ENCODE data around the gene PRODH2. TPM values are rescaled to one million over a fixed set of nuclear protein-coding genes. Genes with fewer than 3 reads are reported as not detected.

PRODH2 gene
- polyA plus RNA-seq (2013, experiment 1 of 2; ENCODE audit: insufficient read length), result not detected
- 0.14 TPM for polyA plus RNA-seq (2013, experiment 2 of 2; ENCODE audit: insufficient read length)

- no peak for DNase-seq
These were observed at the start of gene PRODH2 for GRCh38 chr19:35812220-35813042. Gene PRODH2, minus strand, starts transcription at chr19:35812845. Its CDS starts 40 bp downstream, at chr19:35812805.

GRCh38 chr19:35861640-35862160 is 49.1 kb upstream of the PRODH2 start:
- DNase-seq, result no peak

DNA sequence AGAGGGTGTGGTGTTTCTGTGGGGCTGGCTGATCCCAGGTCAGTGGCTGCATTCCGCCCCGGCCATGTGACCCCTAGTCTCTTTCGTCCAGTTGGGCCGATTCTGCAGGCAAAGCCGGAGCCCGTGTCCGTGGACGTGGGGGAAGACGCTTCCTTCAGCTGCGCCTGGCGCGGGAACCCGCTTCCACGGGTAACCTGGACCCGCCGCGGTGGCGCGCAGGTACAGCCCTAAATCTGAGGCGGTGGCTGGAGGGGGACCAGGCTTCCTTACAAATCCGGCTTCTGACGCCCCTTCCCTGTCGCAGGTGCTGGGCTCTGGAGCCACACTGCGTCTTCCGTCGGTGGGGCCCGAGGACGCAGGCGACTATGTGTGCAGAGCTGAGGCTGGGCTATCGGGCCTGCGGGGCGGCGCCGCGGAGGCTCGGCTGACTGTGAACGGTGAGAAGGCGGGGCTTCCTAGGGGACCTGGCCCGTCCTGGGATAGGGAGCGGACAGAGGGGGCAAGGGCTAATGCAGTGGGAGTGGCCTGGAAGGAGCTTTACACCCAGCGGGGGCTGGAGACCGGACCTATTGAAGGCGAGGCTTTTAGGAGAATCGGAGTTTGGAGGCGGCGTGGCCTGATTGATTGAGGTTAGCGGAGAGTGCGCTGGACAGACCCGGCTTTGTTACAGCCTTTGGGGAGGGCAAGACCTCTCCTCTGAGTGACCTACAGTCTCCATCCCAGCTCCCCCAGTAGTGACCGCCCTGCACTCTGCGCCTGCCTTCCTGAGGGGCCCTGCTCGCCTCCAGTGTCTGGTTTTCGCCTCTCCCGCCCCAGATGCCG is 48.4 kb upstream of the PRODH2 start:
- no peak for DNase-seq

- no peak for DNase-seq
These were observed 47.8 kb upstream of the PRODH2 start for GRCh38 chr19:35860436-35860817.

GRCh38 chr19:35859414-35859813 is 46.8 kb upstream of the PRODH2 start:
- DNase-seq, result no peak

DNA sequence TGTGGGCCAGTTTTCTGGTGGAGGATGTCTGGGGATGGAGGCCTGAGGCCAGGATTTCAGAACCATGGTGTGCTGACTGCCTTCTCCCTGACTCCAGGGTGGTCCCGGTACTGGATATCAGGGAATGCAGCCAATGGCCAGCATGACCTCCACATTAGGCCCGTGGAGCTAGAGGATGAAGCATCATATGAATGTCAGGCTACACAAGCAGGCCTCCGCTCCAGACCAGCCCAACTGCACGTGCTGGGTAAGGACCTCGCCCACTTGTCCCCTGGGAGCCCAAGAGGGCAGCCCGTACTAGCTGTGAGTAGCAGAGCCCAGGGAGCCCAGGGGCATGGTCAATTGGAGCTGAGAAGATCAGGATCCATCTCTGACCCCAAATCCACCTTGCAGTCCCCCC is 45.7 kb upstream of the PRODH2 start:
- DNase-seq, result no peak

GRCh38 chr19:35856546-35857149 is 44.0 kb upstream of the PRODH2 start, which contains the start of gene KIRREL2:
Gene KIRREL2, plus strand, starts transcription at chr19:35856911. Its CDS starts 209 bp downstream, at chr19:35857120.
- no peak for DNase-seq

DNA sequence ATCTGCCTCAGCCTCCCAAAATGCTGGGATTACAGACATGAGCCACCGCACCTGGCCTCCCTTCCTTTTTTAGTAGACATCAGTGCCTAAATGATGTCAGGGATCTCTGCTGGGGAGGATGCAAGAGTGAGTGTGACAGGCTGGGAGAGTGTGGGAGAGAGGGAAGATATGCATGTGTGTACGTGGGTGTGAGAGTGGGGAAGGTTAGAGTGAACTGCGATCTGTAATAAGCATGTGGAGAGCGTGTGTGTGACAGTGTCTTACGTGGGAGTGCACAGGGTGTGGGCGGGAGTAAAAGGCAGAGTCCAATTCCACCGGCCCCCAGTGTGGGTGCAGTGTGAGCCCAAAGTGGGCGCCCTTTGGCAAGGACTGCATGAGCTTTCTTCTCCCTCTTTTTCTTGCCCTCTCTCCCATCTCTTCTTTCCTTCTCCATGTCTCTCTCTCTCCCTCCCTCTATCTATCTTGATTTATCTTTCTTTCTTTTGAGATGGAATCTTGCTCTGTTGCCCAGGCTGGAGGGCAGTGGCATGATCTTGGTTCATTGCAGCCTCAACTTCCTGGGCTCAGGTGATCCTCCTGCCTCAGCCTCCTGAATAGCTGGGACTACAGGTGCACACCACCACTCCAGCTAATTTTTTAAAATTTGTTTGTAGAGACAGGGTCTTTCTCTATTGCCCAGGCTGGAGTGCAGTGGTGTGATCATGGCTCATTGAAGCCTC is 40.6 kb upstream of the PRODH2 start:
- no peak for DNase-seq

DNA sequence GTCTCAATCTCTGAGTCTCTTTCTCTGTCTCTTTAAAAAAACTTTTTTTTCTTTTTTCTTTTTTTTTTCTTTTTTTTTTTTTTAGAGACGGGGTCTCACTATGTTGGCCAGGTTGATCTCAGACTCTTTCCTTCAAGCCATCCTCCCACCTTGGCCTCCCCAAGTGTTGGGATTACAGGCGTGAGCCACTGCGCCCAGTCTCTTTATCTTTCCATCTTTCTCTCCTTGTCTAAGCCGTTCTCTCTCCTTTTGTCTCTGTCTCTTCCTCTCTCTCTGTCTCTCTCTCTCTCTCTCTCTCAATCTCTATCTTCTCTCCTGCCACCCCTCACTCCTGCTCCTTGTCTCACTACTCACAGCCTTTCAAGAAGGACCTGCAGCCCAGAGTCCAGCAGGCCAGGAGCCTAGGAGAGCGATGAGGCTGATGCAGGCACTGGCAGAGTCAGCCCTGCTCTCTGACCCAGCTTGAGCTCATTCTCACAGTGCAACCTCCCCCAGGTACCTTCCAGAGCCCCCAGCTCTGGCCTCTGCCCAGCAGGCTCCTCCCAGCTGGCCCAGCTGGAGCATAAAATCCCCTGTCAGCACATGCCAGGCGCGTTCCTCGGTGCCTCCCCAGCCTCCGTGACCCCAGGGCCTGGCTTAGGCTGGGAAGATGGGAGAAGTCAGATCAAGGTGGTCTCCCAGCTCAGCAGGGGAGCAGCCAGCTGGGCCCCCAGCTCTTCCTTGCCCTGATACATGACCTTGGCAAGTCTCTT is 39.6 kb upstream of the PRODH2 start, which contains the start of gene NPHS1:
Gene NPHS1 (minus strand): TSS at position 476 of the 752 bp plus-strand sequence. CDS start 667 bp downstream, outside the sequence.
- DNase-seq, result no peak

DNA sequence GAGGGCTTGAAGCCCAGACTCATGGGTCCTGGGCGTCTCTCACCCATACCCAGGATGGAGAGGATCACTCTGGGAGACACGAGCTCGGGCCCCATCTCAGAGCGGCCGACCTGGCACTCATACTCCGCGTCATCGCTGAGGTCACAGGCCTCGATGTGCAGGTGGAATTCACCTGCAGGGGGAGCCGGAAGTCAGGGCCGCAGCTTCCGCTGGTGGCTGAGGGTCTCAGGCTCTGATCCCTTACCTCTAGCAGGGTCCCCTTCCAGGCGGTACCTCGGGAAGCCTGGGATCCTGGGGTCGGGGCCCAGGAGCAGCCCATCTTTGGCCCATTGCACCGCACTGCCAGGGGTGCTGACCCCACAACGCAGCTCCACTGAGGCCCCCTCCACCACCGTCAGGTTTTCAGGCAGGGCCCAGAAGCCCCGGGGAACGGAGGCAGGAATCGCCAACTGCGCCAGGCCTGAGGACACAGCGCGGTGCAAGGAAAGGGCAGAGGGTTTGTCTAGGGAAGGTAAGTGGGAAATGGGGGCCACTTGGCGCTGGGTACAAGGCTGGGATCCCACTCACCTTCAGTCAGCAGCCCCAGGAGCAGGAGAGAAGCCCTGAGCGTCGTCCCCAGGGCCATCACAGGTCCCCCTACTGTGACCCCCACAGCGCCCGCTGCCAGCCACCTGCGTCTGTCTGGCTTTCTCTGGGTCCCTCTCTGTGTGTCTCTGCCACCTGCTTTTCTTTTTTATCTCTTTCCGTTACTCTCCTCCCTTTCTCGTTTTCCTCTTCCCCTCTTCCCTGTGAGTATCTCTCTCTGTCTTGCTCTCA is 38.8 kb upstream of the PRODH2 start:
- no peak for DNase-seq

DNA sequence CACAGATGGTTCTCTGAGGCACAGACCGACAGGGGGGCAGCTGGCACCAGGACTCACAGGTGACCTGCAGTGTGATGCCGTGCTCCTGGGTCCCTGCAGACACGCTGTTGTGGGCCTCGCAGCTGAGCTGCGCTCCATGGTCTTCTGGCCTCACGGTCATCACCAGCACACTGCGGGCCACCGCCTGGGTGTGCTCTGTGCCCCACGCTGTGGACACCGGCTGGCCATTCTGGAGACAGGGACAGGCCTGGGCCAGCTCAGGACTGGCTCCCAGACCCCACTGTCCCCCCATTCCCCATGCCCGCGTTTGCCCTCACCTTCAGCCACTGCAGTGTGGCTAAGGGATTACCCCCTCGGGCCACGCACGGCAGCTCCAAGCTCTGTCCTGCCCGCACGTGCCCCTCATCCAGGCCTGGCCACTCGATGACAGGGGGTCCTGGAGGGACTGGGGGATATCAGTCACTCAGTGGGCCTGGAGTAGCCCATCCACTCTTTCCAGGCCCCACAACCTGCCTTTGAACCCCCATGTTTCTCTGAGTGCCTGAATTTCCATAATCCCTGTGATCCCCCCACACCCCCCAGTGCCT is 36.4 kb upstream of the PRODH2 start:
- DNase-seq, result no peak

DNA sequence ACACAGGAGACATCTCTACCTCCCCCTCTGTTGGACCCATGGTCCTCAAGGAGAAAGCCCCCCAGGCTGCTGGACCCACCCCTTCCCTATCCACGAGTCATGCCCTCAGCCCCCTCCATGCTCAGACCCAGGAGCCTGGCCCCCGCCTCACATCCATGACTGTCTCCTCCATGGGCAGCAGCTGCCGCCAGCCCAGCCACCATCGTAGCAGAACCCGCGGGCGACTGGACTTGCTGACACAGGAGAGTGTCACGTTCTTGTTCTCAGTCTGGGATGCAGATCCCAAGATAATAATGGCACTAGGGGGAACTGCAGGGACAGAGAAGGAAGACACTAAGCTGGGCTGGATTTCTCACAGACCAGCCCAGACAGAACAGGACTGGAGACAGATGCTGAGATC is 35.8 kb upstream of the PRODH2 start:
- no peak for DNase-seq

GRCh38 chr19:35847911-35848310 is 35.3 kb upstream of the PRODH2 start:
- DNase-seq, result no peak

- no peak for DNase-seq
These were observed 33.5 kb upstream of the PRODH2 start for GRCh38 chr19:35846038-35846668.

GRCh38 chr19:35845215-35846037 is 32.8 kb upstream of the PRODH2 start:
- DNase-seq, result no peak

DNA sequence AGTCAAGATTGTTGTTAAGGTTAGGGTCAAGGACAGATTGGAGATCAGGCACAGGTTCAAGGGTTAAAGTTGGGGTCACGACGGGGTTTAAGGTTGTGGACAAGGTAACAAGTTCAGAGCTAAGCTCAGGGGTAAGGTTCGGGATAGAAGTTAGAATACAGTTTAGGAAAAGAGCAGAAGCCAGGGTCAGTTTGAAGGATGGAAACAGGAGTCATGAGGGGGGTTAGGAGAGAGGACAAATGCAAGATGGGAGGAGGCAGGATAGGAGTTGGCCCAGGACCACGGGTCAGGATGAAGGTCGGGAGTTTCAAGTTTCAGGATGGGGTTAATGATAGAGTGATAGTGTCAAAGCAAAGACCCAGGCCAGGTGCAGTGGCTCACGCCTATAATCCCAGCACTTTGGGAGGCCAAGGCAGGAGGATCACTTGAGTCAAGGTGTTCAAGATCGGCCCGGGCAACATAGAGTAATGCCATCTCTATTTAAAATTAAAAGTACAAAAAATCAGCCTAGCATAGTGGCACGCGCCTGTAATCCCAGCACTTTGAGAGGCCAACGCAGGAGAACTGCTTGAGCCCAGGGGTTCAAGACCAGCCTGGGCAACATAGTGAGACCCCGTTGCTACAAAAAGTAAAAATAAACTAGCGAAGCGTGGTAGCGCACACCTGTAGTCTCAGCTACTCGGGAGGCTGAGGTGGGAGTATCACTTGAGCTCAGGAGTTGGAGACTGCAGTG is 32.0 kb upstream of the PRODH2 start:
- no peak for DNase-seq

GRCh38 chr19:35843676-35844481 is 31.2 kb upstream of the PRODH2 start:
- DNase-seq, result peak; percentile 9
